ENCODE data around the gene SPACA4. TPM values are rescaled to one million over a fixed set of nuclear protein-coding genes. Genes with fewer than 3 reads are reported as not detected.

The SPACA4 gene
- total and polyA plus RNA-seq, 9 of the 15 experiments (the other 6 are each of a cell fraction or from before 2014, with no cell fraction given): not detected

- TF ChIP-seq ZNF12 (CRISPR knock-in tag; IDR thresholded peaks at IDR 0.05) (no peak; the same call in 1 of the 2 replicates), ZHX1 (conservative IDR thresholded peaks at IDR 0.05; ENCODE audit: low read length) (no peak), YY1 (IDR thresholded peaks at IDR 0.05; ENCODE audit: borderline replicate concordance in 1 of 3, control insufficient read depth in 1 of 3, extremely low read depth in 1 of 3, insufficient read depth in 3 of 3, insufficient read length in 1 of 3, insufficient replicate concordance in 2 of 3, low read depth in 1 of 3, low read length in 2 of 3) (peak in 2 of 3 experiments; percentile 17 to 41), NFE2L1 (tag; IDR thresholded peaks at IDR 0.05; ENCODE audit: borderline replicate concordance, low read depth) (no peak), ZBTB43 (CRISPR knock-in tag; IDR thresholded peaks at IDR 0.05) (peak; percentile 87; the same call in 1 of the 2 replicates), RERE (CRISPR knock-in tag; IDR thresholded peaks at IDR 0.05; ENCODE audit: borderline replicate concordance) (peak; percentile 37; the same call in 1 of the 2 replicates), ZNF184 (CRISPR knock-in tag; IDR thresholded peaks at IDR 0.05) (no peak), ZNF644 (tag; IDR thresholded peaks at IDR 0.05; ENCODE audit: low read depth) (no peak), CEBPZ (IDR thresholded peaks at IDR 0.05; ENCODE audit: borderline replicate concordance, low read depth, low read length) (peak; percentile 65; the same call in 1 of the 2 replicates), MCM5 (IDR thresholded peaks at IDR 0.05; ENCODE audit: low read depth) (no peak), TRIM24 (IDR thresholded peaks at IDR 0.05) (0 out of 4 replicates have a peak, but pooled peaks of 1 of the 2 experiments have one; percentile 6), THRAP3 (IDR thresholded peaks at IDR 0.05; ENCODE audit: borderline replicate concordance) (no peak), ARNT (IDR thresholded peaks at IDR 0.05) (peak in 1 of 2 experiments; percentile 81; a peak in 1 of 4 replicates), NCOA1 (IDR thresholded peaks at IDR 0.05; ENCODE audit: low read depth) (no peak; the same call in 1 of the 2 replicates)
Observed at GRCh38 chr19:48637449-48637947, 31.0 kb downstream of the SPACA4 start (continued).
